ENCODE results near the gene EYA2. TPM values are rescaled to one million over a fixed set of nuclear protein-coding genes. Genes with fewer than 3 reads are reported as not detected.

The EYA2 gene
- total and polyA plus RNA-seq, 4 donors: 0.17 to 0.54 (median 0.23) TPM; not detected in 1

GRCh38 chr20:46865824-46866223 lies 28.8 kb upstream of the EYA2 start:
- H3K9ac ChIP-seq (ENCODE audit: low read depth in 1 of 2, low read length in 2 of 2): no peak overlapping the region
- H3K4me1 ChIP-seq (ENCODE audit: control insufficient read depth in 4 of 4, insufficient read depth in 4 of 4, low read length in 3 of 4): no peaks in the 10 kb centered on the region
- H3K36me3 ChIP-seq (ENCODE audit: control insufficient read depth in 4 of 4, insufficient read depth in 3 of 4, low read depth in 1 of 4, low read length in 3 of 4): no peaks in the 10 kb centered on the region
- peaks cover 0 to 4% (median 0%) of the 10 kb centered on the region in 4 donors for H3K27me3 ChIP-seq (ENCODE audit: control insufficient read depth in 4 of 4, insufficient read depth in 4 of 4, low read length in 3 of 4)
- TF ChIP-seq ATF3 (IDR thresholded peaks at IDR 0.05): no peak
- no peak for TF ChIP-seq GABPA (IDR thresholded peaks at IDR 0.05 in 1 of 2, conservative IDR thresholded peaks at IDR 0.05 in 1 of 2)
- TF ChIP-seq JUND (IDR thresholded peaks at IDR 0.05): no peak
- no peak for TF ChIP-seq REST (IDR thresholded peaks at IDR 0.05)
- TF ChIP-seq SP1 (IDR thresholded peaks at IDR 0.05): no peak
- TF ChIP-seq FOXA2 (IDR thresholded peaks at IDR 0.05): no peak
- no peak for TF ChIP-seq ZBTB33 (IDR thresholded peaks at IDR 0.05)
- no peak for TF ChIP-seq RAD21 (IDR thresholded peaks at IDR 0.05)
- TF ChIP-seq HNF4G (IDR thresholded peaks at IDR 0.05): no peak
- TF ChIP-seq FOXA1 (IDR thresholded peaks at IDR 0.05): no peak
- TF ChIP-seq CTCF (IDR thresholded peaks at IDR 0.05; ENCODE audit: low read depth, low read length, missing input control): no peak
- TF ChIP-seq RXRA (IDR thresholded peaks at IDR 0.05): no peak
- TF ChIP-seq TAF1 (conservative IDR thresholded peaks at IDR 0.05): no peak
- no peak for TF ChIP-seq HNF4A (conservative IDR thresholded peaks at IDR 0.05)
- TF ChIP-seq NR2F2 (IDR thresholded peaks at IDR 0.05): no peak
- no peak for TF ChIP-seq MAX (IDR thresholded peaks at IDR 0.05)
- TF ChIP-seq EGR1 (IDR thresholded peaks at IDR 0.05; ENCODE audit: low read depth in 2 of 2): no peak
- no peak for TF ChIP-seq YY1 (IDR thresholded peaks at IDR 0.05)
- DNase-seq (ENCODE audit: low spot score): no peak
- 83% methylated on average over 4 of the region's 4 CpGs for WGBS
- H3K27ac ChIP-seq (ENCODE audit: low read depth in 1 of 2, low read length in 2 of 2): no peak overlapping the region
- no peak overlapping the region for H3K4me3 ChIP-seq (ENCODE audit: low read depth in 1 of 3, low read length in 3 of 3)
- H3K9me3 ChIP-seq (ENCODE audit: control insufficient read depth in 4 of 4, low read length in 3 of 4): peaks cover 0 to 8% (median 5%) of the 10 kb centered on the region in 4 donors
